Activated CD4-positive, CD25-positive, alpha-beta regulatory T cell (primary cell): Measurements from ENCODE around the gene CHID1.

Source experiments
- DNase-seq, 4 experiments: peaks; one replicate each; lab custom pipeline; 2025; lab: John Stamatoyannopoulos, UW

CHID1 gene

GRCh38 chr11:888310-889212 lies 22.0 kb downstream of the CHID1 start:
- DNase-seq = no peak

GRCh38 chr11:887589-887988 lies 23.0 kb downstream of the CHID1 start:
- no peak for DNase-seq

- no peak for DNase-seq
These were observed 24.0 kb downstream of the CHID1 start for GRCh38 chr11:886568-886967.

- DNase-seq = no peak
These were observed 26.0 kb downstream of the CHID1 start for GRCh38 chr11:884578-885070.

- no peak for DNase-seq
These were observed 27.1 kb downstream of the CHID1 start for GRCh38 chr11:883527-883926.

GRCh38 chr11:882596-882995 lies 28.0 kb downstream of the CHID1 start:
- no peak for DNase-seq

GRCh38 chr11:880447-880846 lies 30.2 kb downstream of the CHID1 start:
- DNase-seq = no peak

- DNase-seq = no peak
These were observed 33.0 kb downstream of the CHID1 start for GRCh38 chr11:877565-877964.

GRCh38 chr11:876545-876944 lies 34.1 kb downstream of the CHID1 start:
- DNase-seq = no peak

GRCh38 chr11:875769-876301 lies 34.8 kb downstream of the CHID1 start:
- DNase-seq = no peak

GRCh38 chr11:875203-875602 lies 35.4 kb downstream of the CHID1 start:
- no peak for DNase-seq

- DNase-seq = no peak
These were observed 36.9 kb downstream of the CHID1 start for GRCh38 chr11:873706-874105.

- DNase-seq = no peak
These were observed 37.8 kb downstream of the CHID1 start for GRCh38 chr11:872799-873198.

- DNase-seq = no peak
These were observed 39.1 kb downstream of the CHID1 start for GRCh38 chr11:871472-871871.

- no peak for DNase-seq
These were observed 40.2 kb downstream of the CHID1 start for GRCh38 chr11:870418-870817.

GRCh38 chr11:870127-870413 lies 40.5 kb downstream of the CHID1 start:
- no peak for DNase-seq

- DNase-seq = no peak
These were observed 41.0 kb downstream of the CHID1 start for GRCh38 chr11:869399-870126.

- DNase-seq = no peak
These were observed 41.8 kb downstream of the CHID1 start for GRCh38 chr11:868802-869201.

- DNase-seq = no peak
These were observed 42.2 kb downstream of the CHID1 start for GRCh38 chr11:868394-868793.

GRCh38 chr11:867856-868358 lies 42.7 kb downstream of the CHID1 start:
- no peak for DNase-seq

GRCh38 chr11:866481-866880 lies 44.1 kb downstream of the CHID1 start:
- no peak for DNase-seq

- no peak for DNase-seq
These were observed 44.9 kb downstream of the CHID1 start for GRCh38 chr11:865462-866430.
